IMR-90 (cell line): Measurements from ENCODE around the gene GABBR2. TPM values are rescaled to one million over a fixed set of nuclear protein-coding genes. Genes with fewer than 3 reads are reported as not detected.

Experiments
- ATAC-seq: fragments of 200-7000 bp; cut with Tn5 transposase; 2 replicates; pipeline ENCODE4 v1.9.1; 2020; ENCODE audit warnings: low read depth, mild to moderate bottlenecking, moderate library complexity
- BruUV-seq: library from RNA; stranded (reverse); fragments of 400-500 nt; replicated peaks from 2 replicates; lab custom pipeline; 2021; lab: Mats Ljungman, UMichigan
- CTCF ChIA-PET: fragments of 300-600 bp; formaldehyde crosslinking; extraction: SDS; loops from one replicate; lab custom pipeline; 2021; ENCODE audit warnings: antibody characterized with exemption; lab: Yijun Ruan, JAX
- POLR2A ChIA-PET: fragments of 300-600 bp; sonication (Branson Sonifier 250); formaldehyde crosslinking; loops from one replicate; lab custom pipeline; 2022; ENCODE audit warnings: antibody characterized with exemption; ENCODE audit not compliant: unreplicated experiment; lab: Charles Lee
- DNase-seq: peaks from one replicate; pipeline ENCODE4 v3.0.0; 2013
- H2AFZ ChIP-seq: replicated peaks from 2 replicates; pipeline ENCODE3; 2013; ENCODE audit warnings: low read length, mild to moderate bottlenecking; ENCODE audit not compliant: poor library complexity
- H2AK5ac ChIP-seq: 2 replicates; pipeline ENCODE4 v1.6.1; 2013; ENCODE audit warnings: low read depth, low read length, inconsistent platforms
- H2AK9ac ChIP-seq: replicated peaks from 2 replicates; pipeline ENCODE3; 2013; ENCODE audit warnings: mild to moderate bottlenecking, low read depth, low read length, moderate library complexity; ENCODE audit not compliant: poor library complexity
- H2BK120ac ChIP-seq: 2 replicates; pipeline ENCODE4 v1.6.1; 2013; ENCODE audit warnings: low read depth, low read length, inconsistent platforms
- H2BK15ac ChIP-seq: 3 replicates; pipeline ENCODE4 v1.6.1; 2013; ENCODE audit warnings: low read depth, low read length, inconsistent platforms
- H2BK20ac ChIP-seq: 2 replicates; pipeline ENCODE4 v1.6.1; 2013; ENCODE audit warnings: low read depth, mild to moderate bottlenecking, inconsistent platforms, low read length, moderate library complexity
- H2BK5ac ChIP-seq: 2 replicates; pipeline ENCODE4 v1.6.1; 2013; ENCODE audit warnings: mild to moderate bottlenecking, low read depth, low read length, inconsistent platforms; ENCODE audit not compliant: poor library complexity, severe bottlenecking
- H3K14ac ChIP-seq: replicated peaks from 2 replicates; pipeline ENCODE4 v1.6.1; 2013; ENCODE audit warnings: low read depth, low read length, inconsistent platforms
- H3K18ac ChIP-seq: 2 replicates; pipeline ENCODE4 v1.6.1; 2013; ENCODE audit warnings: low read depth, low read length, control low read depth
- H3K23ac ChIP-seq: 2 replicates; pipeline ENCODE4 v1.6.1; 2013; ENCODE audit warnings: low read depth, low read length, inconsistent platforms
- H3K27ac ChIP-seq: 2 replicates; pipeline ENCODE4 v1.5.1; 2013; ENCODE audit warnings: mild to moderate bottlenecking, control low read depth, low read length; ENCODE audit not compliant: insufficient read depth
- H3K27me3 ChIP-seq: 2 replicates; pipeline ENCODE4 v1.6.1; 2013; ENCODE audit warnings: low read length; ENCODE audit not compliant: control insufficient read depth, insufficient read depth
- H3K36me3 ChIP-seq: 2 replicates; pipeline ENCODE4 v1.6.1; 2013; ENCODE audit warnings: low read length, mixed read lengths; ENCODE audit not compliant: control insufficient read depth, insufficient read depth
- H3K4ac ChIP-seq: 2 replicates; pipeline ENCODE4 v1.6.1; 2013; ENCODE audit warnings: low read depth, low read length, inconsistent platforms
- H3K4me1 ChIP-seq: 2 replicates; pipeline ENCODE4 v1.6.1; 2013; ENCODE audit warnings: low read length, mixed read lengths; ENCODE audit not compliant: control insufficient read depth, insufficient read depth
- H3K4me2 ChIP-seq: 2 replicates; pipeline ENCODE4 v1.6.1; 2013; ENCODE audit warnings: low read depth, mild to moderate bottlenecking, control low read depth, low read length, moderate library complexity
- H3K4me3 ChIP-seq: 2 replicates; pipeline ENCODE4 v1.5.1; 2013; ENCODE audit warnings: low read depth, mild to moderate bottlenecking, control low read depth, low read length, moderate library complexity; ENCODE audit not compliant: insufficient read depth
- H3K56ac ChIP-seq: 2 replicates; pipeline ENCODE4 v1.6.1; 2013; ENCODE audit warnings: low read length, inconsistent platforms; ENCODE audit not compliant: insufficient read depth; ENCODE audit errors: extremely low read depth
- H3K79me1 ChIP-seq, 2 experiments: 2 replicates each; pipeline ENCODE4 v1.6.1; 2013; ENCODE audit warnings: low read length in 2 of 2, inconsistent platforms in 1 of 2, low read depth in 1 of 2
- H3K9ac ChIP-seq: 2 replicates; pipeline ENCODE4 v1.6.1; 2013; ENCODE audit warnings: low read depth, low read length, control low read depth
- H3K9me1 ChIP-seq: 2 replicates; pipeline ENCODE4 v1.6.1; 2013; ENCODE audit warnings: low read length, inconsistent platforms; ENCODE audit not compliant: insufficient read depth
- H3K9me3 ChIP-seq: 2 replicates; pipeline ENCODE4 v1.6.1; 2013; ENCODE audit warnings: low read length; ENCODE audit not compliant: control insufficient read depth, insufficient read depth
- H4K20me1 ChIP-seq: 2 replicates; pipeline ENCODE4 v1.6.1; 2013; ENCODE audit warnings: low read length, inconsistent platforms; ENCODE audit not compliant: insufficient read depth
- H4K5ac ChIP-seq: 2 replicates; pipeline ENCODE4 v1.6.1; 2013; ENCODE audit warnings: mild to moderate bottlenecking, low read depth, low read length, control low read depth
- H4K8ac ChIP-seq, 2 experiments: 2 replicates each; pipeline ENCODE4 v1.6.1; 2013; ENCODE audit warnings: low read depth in 2 of 2, low read length in 2 of 2, control low read depth in 1 of 2, inconsistent platforms in 1 of 2
- H4K91ac ChIP-seq: 2 replicates; pipeline ENCODE4 v1.6.1; 2013; ENCODE audit warnings: low read depth, low read length, inconsistent platforms; ENCODE audit not compliant: insufficient read depth
- BHLHE40 ChIP-seq: fragments of 150-350 bp; IDR thresholded peaks from 2 replicates; pipeline ENCODE4 v1.6.1; 2016; ENCODE audit warnings: mild to moderate bottlenecking, low read depth, low read length
- RFX5 ChIP-seq: IDR thresholded peaks from 2 replicates; pipeline ENCODE4 v1.8.0; 2012; ENCODE audit warnings: low read depth, mild to moderate bottlenecking, low read length, moderate library complexity
- USF2 ChIP-seq: fragments of 150-350 bp; IDR thresholded peaks from 2 replicates; pipeline ENCODE4 v1.6.1; 2017; ENCODE audit warnings: mild to moderate bottlenecking, antibody characterized with exemption, low read length, low read depth
- WGBS, 2 experiments: methylation state at CpG; one replicate each; pipeline versions ENCODE4 v1.1.5 to v1.1.7; 2013; ENCODE audit warnings: missing lambda C conversion rate in 2 of 2; ENCODE audit not compliant: insufficient read length in 1 of 2; ENCODE audit errors: extremely low coverage in 2 of 2; 5-methylcytosine and 5-hydroxymethylcytosine counted together
- dilution Hi-C: fragments of 300-500 bp; cut with HindIII; formaldehyde crosslinking; loops from one replicate; pipeline ENCODE4 v1.14.3; 2018; ENCODE audit warnings: low sequenced_read_pairs; ENCODE audit not compliant: unreplicated experiment
- in situ Hi-C: fragments of 300-500 bp; cut with MboI; formaldehyde crosslinking; loops from 3 replicates; pipeline ENCODE4 v1.14.3; 2019; ENCODE audit warnings: low sequenced_read_pairs, inconsistent platforms, mixed read lengths
- intact Hi-C: fragments of 100-400 bp; cut with micrococcal nuclease; formaldehyde crosslinking; loops from 2 replicates; pipeline ENCODE4 v1.10.0; 2022
- polyA plus RNA-seq, 3 experiments: library from polyadenylated mRNA; depleted of rRNA; stranded (reverse); fragments of >200 nt; gene quantifications; 2 replicates each; pipeline ENCODE4 v1.2.3, GENCODE V29; 2012; ENCODE audit warnings: low replicate concordance in 1 of 3
- total RNA-seq: library from RNA; depleted of rRNA; stranded (reverse); fragments of >200 nt; gene quantifications from 2 replicates; pipeline ENCODE4 v1.2.3, GENCODE V29; 2012
- TF ChIP-seq, protein P1 (sequence below): conservative IDR thresholded peaks from 2 replicates; pipeline ENCODE4 v1.5.1; 2012; ENCODE audit warnings: mild to moderate bottlenecking, low read depth, low read length, improper control_type of control experiment
- TF ChIP-seq, protein P2 (sequence below): fragments of 150-350 bp; IDR thresholded peaks from 2 replicates; pipeline ENCODE4 v1.6.1; 2016; ENCODE audit warnings: low read depth, mild to moderate bottlenecking, low read length, moderate library complexity, borderline replicate concordance

GABBR2 gene
- total and polyA plus RNA-seq, 2 of the 4 experiments (the other 2 are of a cell fraction) = 14.2 to 20.3 TPM

DNA sequence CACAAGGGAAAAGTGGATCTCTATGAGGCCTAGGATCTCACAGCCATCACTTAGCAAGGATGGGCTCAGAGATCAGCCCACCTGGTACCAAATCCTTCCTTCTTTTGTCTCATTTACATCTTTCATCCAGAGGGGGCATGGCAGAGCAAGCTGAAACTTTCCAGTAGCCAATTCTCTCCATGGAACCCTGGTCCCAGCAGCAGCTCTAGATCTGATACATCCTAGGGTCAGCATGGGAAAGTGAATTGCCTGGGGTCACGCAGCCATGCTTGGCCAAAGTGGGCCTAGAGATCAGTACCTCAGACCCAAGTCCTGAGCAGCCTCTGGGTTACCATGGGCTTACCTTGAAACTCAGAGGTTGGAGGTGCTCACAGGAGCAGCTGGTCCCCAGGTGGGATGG lies 170.5 kb downstream of the GABBR2 start:
- in situ Hi-C loops (no loop called here), intact Hi-C loops (no loop called here), dilution Hi-C loops (no loop called here)
- WGBS, 2 experiments = no CpG with 5 or more reads among the region's 1 CpG
- H2BK15ac ChIP-seq = no peak overlapping the region
- H2BK5ac ChIP-seq = no peak overlapping the region
- no peak overlapping the region for H3K4ac ChIP-seq
- no peak overlapping the region for H3K18ac ChIP-seq
- H4K20me1 ChIP-seq = no peaks in the 10 kb centered on the region
- H2AFZ ChIP-seq = no peak overlapping the region
- no peak overlapping the region for H2BK120ac ChIP-seq
- no peak overlapping the region for H3K23ac ChIP-seq
- H3K4me1 ChIP-seq = peaks cover 6% of the 10 kb centered on the region
- ATAC-seq (no peak), DNase-seq (no peak)
- peaks cover 6% of the 10 kb centered on the region for H3K9me1 ChIP-seq
- no peak overlapping the region for H3K56ac ChIP-seq
- no peak overlapping the region for H3K27ac ChIP-seq
- ChIA-PET CTCF (no interaction called here), POLR2A (no interaction called here)
- H4K8ac ChIP-seq = no peak overlapping the region
- no peak overlapping the region for H2AK5ac ChIP-seq
- no peak overlapping the region for H2AK9ac ChIP-seq
- TF ChIP-seq, protein P1, sequence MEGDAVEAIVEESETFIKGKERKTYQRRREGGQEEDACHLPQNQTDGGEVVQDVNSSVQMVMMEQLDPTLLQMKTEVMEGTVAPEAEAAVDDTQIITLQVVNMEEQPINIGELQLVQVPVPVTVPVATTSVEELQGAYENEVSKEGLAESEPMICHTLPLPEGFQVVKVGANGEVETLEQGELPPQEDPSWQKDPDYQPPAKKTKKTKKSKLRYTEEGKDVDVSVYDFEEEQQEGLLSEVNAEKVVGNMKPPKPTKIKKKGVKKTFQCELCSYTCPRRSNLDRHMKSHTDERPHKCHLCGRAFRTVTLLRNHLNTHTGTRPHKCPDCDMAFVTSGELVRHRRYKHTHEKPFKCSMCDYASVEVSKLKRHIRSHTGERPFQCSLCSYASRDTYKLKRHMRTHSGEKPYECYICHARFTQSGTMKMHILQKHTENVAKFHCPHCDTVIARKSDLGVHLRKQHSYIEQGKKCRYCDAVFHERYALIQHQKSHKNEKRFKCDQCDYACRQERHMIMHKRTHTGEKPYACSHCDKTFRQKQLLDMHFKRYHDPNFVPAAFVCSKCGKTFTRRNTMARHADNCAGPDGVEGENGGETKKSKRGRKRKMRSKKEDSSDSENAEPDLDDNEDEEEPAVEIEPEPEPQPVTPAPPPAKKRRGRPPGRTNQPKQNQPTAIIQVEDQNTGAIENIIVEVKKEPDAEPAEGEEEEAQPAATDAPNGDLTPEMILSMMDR = 0 out of 2 replicates have a peak, but pooled peaks have one; percentile 3
- TF ChIP-seq BHLHE40 (no peak), USF2 (no peak), RFX5 (no peak)
- TF ChIP-seq, protein P2, sequence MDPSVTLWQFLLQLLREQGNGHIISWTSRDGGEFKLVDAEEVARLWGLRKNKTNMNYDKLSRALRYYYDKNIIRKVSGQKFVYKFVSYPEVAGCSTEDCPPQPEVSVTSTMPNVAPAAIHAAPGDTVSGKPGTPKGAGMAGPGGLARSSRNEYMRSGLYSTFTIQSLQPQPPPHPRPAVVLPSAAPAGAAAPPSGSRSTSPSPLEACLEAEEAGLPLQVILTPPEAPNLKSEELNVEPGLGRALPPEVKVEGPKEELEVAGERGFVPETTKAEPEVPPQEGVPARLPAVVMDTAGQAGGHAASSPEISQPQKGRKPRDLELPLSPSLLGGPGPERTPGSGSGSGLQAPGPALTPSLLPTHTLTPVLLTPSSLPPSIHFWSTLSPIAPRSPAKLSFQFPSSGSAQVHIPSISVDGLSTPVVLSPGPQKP = no peak
- no peaks in the 10 kb centered on the region for H3K9me3 ChIP-seq
- H3K27me3 ChIP-seq = no peaks in the 10 kb centered on the region
- H3K4me3 ChIP-seq = no peak overlapping the region
- no TSS peak for BruUV-seq
- no peak overlapping the region for H3K9ac ChIP-seq
- no peak overlapping the region for H3K14ac ChIP-seq
- no peak overlapping the region for H4K91ac ChIP-seq
- H2BK20ac ChIP-seq = no peak overlapping the region
- peaks cover 3% of the 10 kb centered on the region; the same call in 1 of the 2 replicates for H3K36me3 ChIP-seq
- peaks cover 4 to 17% of the 10 kb centered on the region in 2 experiments; a peak in 3 of 4 replicates for H3K79me1 ChIP-seq
- no peak overlapping the region for H4K5ac ChIP-seq
- H3K4me2 ChIP-seq = no peak overlapping the region
